A204.1 (cell line): ENCODE results near the gene GNE.
"Not testable (repeated sequence)": the region's sequence is repeated elsewhere in the genome, so short reads cannot be mapped to it uniquely, and the experiment has no call there.

Source experiments
- FAIRE-seq: peaks from 2 replicates; lab custom pipeline; 2012; peaks lifted over from hg19 to GRCh38; lab: Jason Lieb, UNC

The GNE gene

DNA sequence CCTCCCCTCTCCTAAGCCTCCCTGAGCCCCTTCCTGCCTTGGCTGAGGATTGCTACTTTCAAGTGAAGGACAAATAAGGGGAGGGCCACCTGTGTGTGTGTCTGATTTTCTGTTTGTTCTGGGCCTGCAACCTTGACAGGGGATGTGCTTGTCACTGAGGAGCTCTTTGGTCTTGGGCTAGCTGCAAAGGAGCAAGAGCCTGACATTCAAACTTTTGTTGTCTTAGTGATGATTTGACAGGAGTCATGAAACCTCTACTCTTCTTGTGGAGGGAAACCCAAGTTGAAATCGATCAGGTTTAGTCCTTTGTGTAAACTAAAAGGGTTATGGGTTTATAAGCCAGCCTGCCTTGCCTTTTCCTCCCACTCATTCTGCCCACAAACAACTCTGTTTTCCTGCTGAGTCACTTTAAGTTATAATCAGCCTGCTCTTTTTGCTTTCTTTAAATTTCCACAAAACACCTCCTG is 50.7 kb downstream of the GNE start:
- FAIRE-seq, result no peak

GRCh38 chr9:36207016-36207415 is 51.2 kb downstream of the GNE start:
- no peak for FAIRE-seq

DNA sequence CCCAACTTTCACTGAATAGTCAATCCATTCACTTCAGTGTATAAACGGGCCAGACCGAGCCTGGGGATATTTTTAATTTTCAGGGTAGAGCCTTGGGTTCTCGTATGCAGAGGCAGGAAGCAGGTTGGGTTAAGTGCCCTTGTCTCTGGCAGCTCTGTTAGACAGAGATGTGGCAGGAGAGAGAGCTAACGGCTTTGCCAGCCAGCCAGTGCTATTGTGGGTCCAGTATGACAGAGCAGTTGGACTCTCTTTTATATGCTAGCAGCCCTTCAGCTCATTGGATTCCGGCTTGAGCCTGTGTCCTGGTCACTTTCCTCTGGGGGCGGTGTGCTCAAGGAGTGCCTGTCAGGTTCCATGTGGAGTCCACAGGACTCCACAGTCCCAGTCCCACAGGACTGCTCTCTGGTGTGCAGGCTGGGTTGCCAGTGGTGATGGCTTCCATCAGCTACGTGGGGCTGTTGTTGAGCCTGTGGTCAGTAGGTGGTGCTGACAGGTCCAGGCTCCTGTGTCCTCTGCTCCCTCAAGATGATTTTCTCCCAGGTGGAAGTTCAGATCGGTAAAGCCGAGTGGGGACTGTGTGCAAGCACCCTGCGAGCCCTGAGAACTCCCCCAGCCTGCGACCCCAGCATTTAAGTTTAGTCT is 53.2 kb downstream of the GNE start:
- no peak for FAIRE-seq

- FAIRE-seq, result no peak
Measured at GRCh38 chr9:36194326-36195000, 63.8 kb downstream of the GNE start.

DNA sequence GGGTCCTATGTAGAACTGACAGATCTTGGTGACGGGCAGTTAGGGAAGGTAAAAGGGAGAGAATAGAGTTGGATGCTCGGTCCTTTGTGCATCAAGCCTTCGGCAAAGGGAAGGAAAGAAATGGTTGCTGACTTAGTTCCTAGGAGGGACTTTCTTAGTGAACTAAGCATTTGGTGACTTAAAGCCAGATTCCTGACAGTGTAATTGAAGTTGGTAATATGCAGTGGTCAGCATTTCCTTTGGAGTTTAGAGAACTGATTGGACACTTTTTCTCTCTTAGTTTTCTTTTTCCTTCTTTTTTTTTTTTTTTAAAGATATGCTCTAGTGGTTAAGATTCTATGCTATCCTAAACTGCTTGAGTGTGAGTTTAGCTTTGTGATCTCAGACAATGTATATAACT is 65.2 kb downstream of the GNE start:
- FAIRE-seq, result no peak

DNA sequence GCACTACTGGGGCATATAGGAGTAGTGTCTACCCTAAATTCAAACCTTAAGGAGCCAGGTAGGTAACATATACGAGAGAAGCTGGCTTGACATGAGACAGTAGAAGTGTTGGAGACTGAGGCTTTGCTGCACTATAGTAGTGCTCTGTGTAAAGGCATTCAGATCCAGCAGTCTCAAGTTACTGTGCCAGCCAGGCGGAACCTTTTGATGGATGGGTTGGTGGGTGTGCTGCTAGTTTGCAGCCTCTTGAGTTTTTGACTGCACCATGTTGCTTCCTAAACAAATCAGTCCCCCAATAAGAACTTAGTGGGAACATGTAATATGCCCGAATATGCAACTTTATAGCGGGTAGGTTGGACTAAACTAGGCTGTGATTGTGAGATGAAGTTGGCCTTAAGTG is 66.1 kb downstream of the GNE start:
- FAIRE-seq, result no peak

- no peak for FAIRE-seq
Measured at GRCh38 chr9:36191686-36192085, 66.6 kb downstream of the GNE start.

- FAIRE-seq, result no peak
Measured at GRCh38 chr9:36191290-36191645, 67.0 kb downstream of the GNE start.

DNA sequence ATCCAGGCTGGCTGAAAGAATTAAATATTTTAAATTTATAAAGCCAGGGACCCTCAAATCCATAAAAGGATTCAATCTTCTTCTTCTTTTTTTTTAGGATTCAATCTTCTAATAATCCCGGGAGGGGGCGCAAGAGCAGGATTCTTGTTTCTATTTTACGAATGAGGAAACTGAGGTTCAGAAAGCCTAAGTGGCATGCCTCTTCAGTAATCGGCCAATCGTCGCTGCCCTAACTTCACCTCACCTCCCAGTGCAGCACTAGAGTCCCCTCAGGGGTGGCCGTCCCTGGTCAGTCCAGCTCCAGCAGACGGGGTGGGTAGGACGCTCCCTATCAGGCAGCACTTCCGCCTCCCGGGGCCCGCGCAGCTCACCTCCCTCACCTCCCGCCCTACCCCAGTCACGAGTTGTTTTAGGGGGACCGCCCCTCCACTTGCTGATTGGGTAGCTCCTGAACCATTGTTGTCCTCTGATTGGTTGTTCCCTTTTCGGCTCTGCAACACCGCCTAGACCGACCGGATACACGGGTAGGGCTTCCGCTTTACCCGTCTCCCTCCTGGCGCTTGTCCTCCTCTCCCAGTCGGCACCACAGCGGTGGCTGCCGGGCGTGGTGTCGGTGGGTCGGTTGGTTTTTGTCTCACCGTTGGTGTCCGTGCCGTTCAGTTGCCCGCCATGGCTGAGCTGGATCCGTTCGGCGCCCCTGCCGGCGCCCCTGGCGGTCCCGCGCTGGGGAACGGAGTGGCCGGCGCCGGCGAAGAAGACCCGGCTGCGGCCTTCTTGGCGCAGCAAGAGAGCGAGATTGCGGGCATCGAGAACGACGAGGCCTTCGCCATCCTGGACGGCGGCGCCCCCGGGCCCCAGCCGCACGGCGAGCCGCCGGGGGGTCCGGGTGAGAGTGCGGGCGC is 67.6 kb downstream of the GNE start, which contains the start of gene CLTA:
Gene CLTA, plus strand, starts transcription at position 534 of the 902 bp plus-strand sequence. Its CDS starts 136 bp downstream, at position 670.
- FAIRE-seq, result peak; percentile 95

GRCh38 chr9:36189976-36190375 is 68.3 kb downstream of the GNE start:
- FAIRE-seq, result no peak

GRCh38 chr9:36188212-36188611 is 70.0 kb downstream of the GNE start:
- no peak for FAIRE-seq

DNA sequence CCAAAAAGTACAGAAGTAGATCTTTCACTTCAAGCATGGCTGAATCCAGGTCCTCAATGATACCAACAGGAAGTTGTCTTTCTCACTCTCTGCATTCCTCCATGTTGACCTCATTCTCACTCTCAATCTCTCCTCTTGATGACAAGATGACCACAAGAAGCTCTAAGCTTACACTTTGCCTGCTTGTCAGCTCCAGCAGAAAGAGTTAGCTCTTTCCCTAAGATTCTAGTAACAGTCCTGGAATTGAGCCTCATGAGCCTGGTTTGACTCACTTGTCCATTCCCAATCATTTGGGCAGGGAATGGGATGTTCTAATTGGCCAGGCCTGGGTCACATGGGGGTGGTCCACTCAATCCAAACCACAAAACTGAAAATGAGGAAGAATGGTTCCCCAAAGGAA is 70.8 kb downstream of the GNE start:
- FAIRE-seq, result no peak

DNA sequence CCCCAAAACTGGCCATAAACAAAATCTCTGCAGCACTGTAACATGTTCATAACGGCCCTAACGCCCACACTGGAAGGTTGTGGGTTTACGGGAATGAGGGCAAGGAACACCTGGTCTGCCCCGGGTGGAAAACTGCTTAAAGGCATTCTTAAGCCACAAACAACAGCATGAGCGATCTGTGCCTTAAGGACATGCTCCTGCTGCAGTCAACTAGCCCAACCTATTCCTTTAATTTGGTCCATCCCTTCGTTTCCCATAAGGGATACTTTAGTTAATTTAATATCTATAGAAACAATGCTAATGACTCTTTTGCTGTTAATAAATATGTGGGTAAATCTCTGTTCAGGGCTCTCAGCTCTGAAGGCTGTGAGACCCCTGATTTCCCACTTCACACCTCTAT is 78.0 kb downstream of the GNE start:
- not testable (repeated sequence) for FAIRE-seq

- FAIRE-seq, result no peak
Measured at GRCh38 chr9:36177571-36177970, 80.7 kb downstream of the GNE start.

GRCh38 chr9:36176496-36176895 is 81.8 kb downstream of the GNE start:
- not testable (repeated sequence) for FAIRE-seq

- FAIRE-seq, result not testable (repeated sequence)
Measured at GRCh38 chr9:36175209-36175608, 83.0 kb downstream of the GNE start.

- no peak for FAIRE-seq
Measured at GRCh38 chr9:36174731-36175130, 83.5 kb downstream of the GNE start.

- FAIRE-seq, result no peak
Measured at GRCh38 chr9:36174271-36174670, 84.0 kb downstream of the GNE start.

DNA sequence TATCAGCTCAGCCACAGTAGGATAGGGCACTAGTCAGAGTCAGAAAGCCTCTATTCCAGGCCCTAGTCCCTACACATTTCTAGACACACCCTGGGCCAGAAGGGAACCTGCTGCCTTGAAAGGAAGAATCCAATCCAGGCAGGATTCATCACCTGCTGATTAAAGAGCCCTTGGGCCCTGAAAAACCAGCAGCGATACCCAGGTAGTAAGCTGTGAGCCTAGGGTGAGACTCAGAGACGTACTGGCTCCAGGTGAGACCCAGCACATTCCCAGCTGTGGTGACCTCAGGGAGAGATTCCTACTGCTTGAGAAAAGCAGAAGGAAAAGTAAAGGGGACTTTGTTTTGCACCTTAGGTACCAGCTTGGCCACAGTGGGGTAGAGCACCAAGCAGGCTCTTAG is 84.4 kb downstream of the GNE start:
- no peak for FAIRE-seq

DNA sequence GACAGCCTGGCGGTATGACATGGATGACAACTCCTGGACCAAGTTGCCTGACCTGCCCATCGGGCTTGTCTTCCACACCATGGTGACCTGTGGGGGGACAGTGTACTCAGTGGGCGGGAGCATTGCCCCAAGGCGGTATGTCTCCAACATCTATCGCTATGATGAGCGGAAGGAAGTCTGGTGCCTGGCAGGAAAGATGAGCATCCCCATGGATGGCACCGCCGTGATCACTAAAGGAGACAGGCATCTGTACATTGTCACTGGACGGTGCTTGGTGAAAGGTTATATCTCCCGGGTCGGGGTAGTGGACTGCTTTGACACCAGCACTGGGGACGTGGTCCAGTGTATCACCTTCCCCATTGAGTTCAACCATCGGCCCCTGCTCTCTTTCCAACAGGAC is 87.7 kb downstream of the GNE start:
- no peak for FAIRE-seq

GRCh38 chr9:36169708-36170107 is 88.5 kb downstream of the GNE start:
- FAIRE-seq, result no peak

DNA sequence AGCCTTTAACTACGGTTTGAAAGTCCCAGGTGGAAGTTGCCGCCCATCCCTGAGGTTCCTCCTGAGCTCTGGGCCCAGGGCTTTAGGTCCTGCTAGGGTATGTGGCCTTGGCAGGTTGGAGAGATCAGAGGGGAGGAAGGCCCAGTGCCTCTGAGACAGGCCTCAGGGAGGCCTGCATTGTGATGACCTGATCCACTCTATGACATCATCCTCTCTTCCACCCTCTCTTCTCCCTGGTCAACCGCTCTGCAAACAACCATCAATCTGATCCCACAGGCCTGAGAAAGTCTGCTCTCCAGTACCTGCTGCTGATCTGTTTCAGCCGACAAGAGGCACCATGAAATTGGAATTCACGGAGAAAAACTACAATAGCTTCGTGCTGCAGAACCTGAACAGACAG is 89.1 kb downstream of the GNE start, which contains the start of gene CCIN:
Gene CCIN, plus strand, starts transcription at position 223 of the 400 bp plus-strand sequence. Its CDS starts 115 bp downstream, at position 338.
- no peak for FAIRE-seq
